Measurements from ENCODE around the gene CABP1.

The CABP1 gene

GRCh38 chr12:120640861-120641833 lies 721 bp downstream of the CABP1 start:
- no peak for DNase-seq

GRCh38 chr12:120642121-120642520 lies 1.7 kb downstream of the CABP1 start:
- no peak for DNase-seq

GRCh38 chr12:120642826-120643225 lies 2.4 kb downstream of the CABP1 start:
- no peak for DNase-seq

- no peak for DNase-seq
Measured at GRCh38 chr12:120643574-120643973, 3.1 kb downstream of the CABP1 start.

- no peak for DNase-seq
Measured at GRCh38 chr12:120646044-120646443, 5.6 kb downstream of the CABP1 start.

- no peak for DNase-seq
Measured at GRCh38 chr12:120647375-120647755, 6.9 kb downstream of the CABP1 start.

- no peak for DNase-seq
Measured at GRCh38 chr12:120649442-120650232, 9.2 kb downstream of the CABP1 start.

GRCh38 chr12:120650233-120650690 lies 9.8 kb downstream of the CABP1 start:
- DNase-seq = no peak

- no peak for DNase-seq
Measured at GRCh38 chr12:120651821-120652220, 11.4 kb downstream of the CABP1 start.

- DNase-seq = no peak
Measured at GRCh38 chr12:120652656-120653435, 12.4 kb downstream of the CABP1 start.

GRCh38 chr12:120653611-120654010 lies 13.2 kb downstream of the CABP1 start:
- no peak for DNase-seq

GRCh38 chr12:120654656-120655055 lies 14.2 kb downstream of the CABP1 start:
- DNase-seq = no peak

GRCh38 chr12:120656008-120656407 lies 15.6 kb downstream of the CABP1 start:
- no peak for DNase-seq

- no peak for DNase-seq
Measured at GRCh38 chr12:120658286-120659150, 18.1 kb downstream of the CABP1 start.

- no peak for DNase-seq
Measured at GRCh38 chr12:120659151-120659525, 18.7 kb downstream of the CABP1 start.

- no peak for DNase-seq
Measured at GRCh38 chr12:120661432-120661831, 21.0 kb downstream of the CABP1 start.

GRCh38 chr12:120662879-120663278 lies 22.5 kb downstream of the CABP1 start:
- DNase-seq = no peak

GRCh38 chr12:120663741-120664140 lies 23.3 kb downstream of the CABP1 start:
- DNase-seq = no peak

GRCh38 chr12:120666571-120667390 lies 26.4 kb downstream of the CABP1 start:
- no peak for DNase-seq

GRCh38 chr12:120668091-120668867 lies 27.9 kb downstream of the CABP1 start:
- DNase-seq = no peak
